H1 (cell line): ENCODE measurements around the gene THOC7. TPM values are rescaled to one million over a fixed set of nuclear protein-coding genes. Genes with fewer than 3 reads are reported as not detected.

Experiments
- ATF3 ChIP-seq: IDR thresholded peaks from 2 replicates; pipeline ENCODE4 v1.6.1; 2011; ENCODE audit warnings: low read depth, mild to moderate bottlenecking, low read length; ENCODE audit not compliant: insufficient read depth
- BCL11A ChIP-seq, 2 experiments: IDR thresholded peaks; one replicate each; pipeline ENCODE4 v1.6.1; 2011; ENCODE audit warnings: low read depth in 2 of 2, low read length in 2 of 2, mild to moderate bottlenecking in 2 of 2
- CBX8 ChIP-seq: fragments of 300-800, 300-1000 bp; sonication (generic); IDR thresholded peaks from 2 replicates; pipeline ENCODE4 v1.7.1; 2016; ENCODE audit warnings: low read depth, low read length, borderline replicate concordance
- SIX5 ChIP-seq: IDR thresholded peaks from 2 replicates; pipeline ENCODE4 v1.6.1; 2011; ENCODE audit warnings: mild to moderate bottlenecking, low read depth, low read length
- SUZ12 ChIP-seq: fragments of 200-600 bp; sonication (generic); IDR thresholded peaks from 2 replicates; pipeline ENCODE4 v1.6.1; 2012; ENCODE audit warnings: mild to moderate bottlenecking, inconsistent platforms, low read length, moderate library complexity, mixed read lengths
- polyA plus RNA-seq, 7 experiments: library from polyadenylated mRNA; depleted of rRNA in 3 of 7; stranded (reverse) in 5 of 7; unstranded in 2 of 7; fragments of >200 nt in 5 of 7; fragments of 200-250 nt in 2 of 7; gene quantifications; 1 replicate in 5 of 7; 2 replicates in 1 of 7; 4 replicates in 1 of 7; pipeline versions ENCODE4 v1.2.1 to v1.2.3, GENCODE V29; 2011 to 2013; ENCODE audit warnings: missing spikeins in 2 of 7, mixed read lengths in 2 of 7
- total RNA-seq: library from RNA; stranded (reverse); fragmentation: NEBNext Ultra II Directional; extraction: Animal tissue kit (Norgen Biotek cat#: 25700); gene quantifications from 2 replicates; pipeline ENCODE4 v1.2.1, GENCODE V29; 2021

Gene THOC7
- total and polyA plus RNA-seq, 2 of the 8 experiments (the other 6 are each of a cell fraction or from before 2014, with no cell fraction given), result 18.7 to 74.0 TPM

GRCh38 chr3:63877737-63878393 is 14.3 kb upstream of the THOC7 start (continued):
- no peak for TF ChIP-seq SIX5
- no peak for TF ChIP-seq BCL11A (IDR thresholded peaks at IDR 0.05; ENCODE audit: low read depth in 2 of 2, low read length in 2 of 2)
- no peak for TF ChIP-seq CBX8
- no peak for TF ChIP-seq ATF3
- no peak for TF ChIP-seq SUZ12
